Nephron (organoid): ENCODE data around the gene BICRAL.
"Not testable (repeated sequence)": the region's sequence is repeated elsewhere in the genome, so short reads cannot be mapped to it uniquely, and the experiment has no call there.

ENCODE experiments used
- H3K27ac Mint-ChIP-seq, 3 experiments: 2 replicates each; pipeline ENCODE4 v1.8.0; 2020; ENCODE audit warnings: mixed read lengths in 3 of 3, mild to moderate bottlenecking in 2 of 3, moderate library complexity in 1 of 3
- H3K27me3 Mint-ChIP-seq: 2 replicates; pipeline ENCODE4 v1.8.0; 2021; ENCODE audit warnings: low read depth, mild to moderate bottlenecking, moderate library complexity, mixed read lengths
- H3K36me3 Mint-ChIP-seq: 2 replicates; pipeline ENCODE4 v1.8.0; 2020; ENCODE audit warnings: low read depth, mixed read lengths
- H3K4me1 Mint-ChIP-seq: 2 replicates; pipeline ENCODE4 v1.8.0; 2020; ENCODE audit warnings: mixed read lengths
- H3K4me3 Mint-ChIP-seq, 3 experiments: 2 replicates each; pipeline ENCODE4 v1.8.0; 2020; ENCODE audit warnings: mild to moderate bottlenecking in 3 of 3, mixed read lengths in 3 of 3, moderate library complexity in 2 of 3
- H3K9me3 Mint-ChIP-seq: 2 replicates; pipeline ENCODE4 v1.8.0; 2020; ENCODE audit warnings: mixed read lengths
- TF ChIP-seq, protein P1 (sequence below), 3 experiments: fragments of 200-600 bp; sonication (generic); IDR thresholded peaks; one replicate each; pipeline ENCODE4 v1.5.0; 2021; ENCODE audit warnings: antibody characterized with exemption in 3 of 3; ENCODE audit not compliant: unreplicated experiment in 3 of 3

Gene BICRAL

GRCh38 chr6:42781796-42782688 is at the start of gene BICRAL:
TSS of gene BICRAL (plus strand) at chr6:42782052. CDS start at chr6:42822023, 39,971 bp downstream.
- Mint-ChIP-seq H3K4me3 (peak within 1 kb of the TSS; percentile 93 to 98 (median 97)), H3K4me1 (peaks cover 28% of the 10 kb centered on the region), H3K27ac (peak within 1 kb of the TSS; percentile 100), H3K27me3 (no peaks in the 10 kb centered on the region), H3K9me3 (no peaks in the 10 kb centered on the region), H3K36me3 (no peaks in the 10 kb centered on the region)
- TF ChIP-seq, protein P1, sequence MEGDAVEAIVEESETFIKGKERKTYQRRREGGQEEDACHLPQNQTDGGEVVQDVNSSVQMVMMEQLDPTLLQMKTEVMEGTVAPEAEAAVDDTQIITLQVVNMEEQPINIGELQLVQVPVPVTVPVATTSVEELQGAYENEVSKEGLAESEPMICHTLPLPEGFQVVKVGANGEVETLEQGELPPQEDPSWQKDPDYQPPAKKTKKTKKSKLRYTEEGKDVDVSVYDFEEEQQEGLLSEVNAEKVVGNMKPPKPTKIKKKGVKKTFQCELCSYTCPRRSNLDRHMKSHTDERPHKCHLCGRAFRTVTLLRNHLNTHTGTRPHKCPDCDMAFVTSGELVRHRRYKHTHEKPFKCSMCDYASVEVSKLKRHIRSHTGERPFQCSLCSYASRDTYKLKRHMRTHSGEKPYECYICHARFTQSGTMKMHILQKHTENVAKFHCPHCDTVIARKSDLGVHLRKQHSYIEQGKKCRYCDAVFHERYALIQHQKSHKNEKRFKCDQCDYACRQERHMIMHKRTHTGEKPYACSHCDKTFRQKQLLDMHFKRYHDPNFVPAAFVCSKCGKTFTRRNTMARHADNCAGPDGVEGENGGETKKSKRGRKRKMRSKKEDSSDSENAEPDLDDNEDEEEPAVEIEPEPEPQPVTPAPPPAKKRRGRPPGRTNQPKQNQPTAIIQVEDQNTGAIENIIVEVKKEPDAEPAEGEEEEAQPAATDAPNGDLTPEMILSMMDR (IDR thresholded peaks at IDR 0.05; ENCODE audit: unreplicated experiment in 3 of 3), result no peak

DNA sequence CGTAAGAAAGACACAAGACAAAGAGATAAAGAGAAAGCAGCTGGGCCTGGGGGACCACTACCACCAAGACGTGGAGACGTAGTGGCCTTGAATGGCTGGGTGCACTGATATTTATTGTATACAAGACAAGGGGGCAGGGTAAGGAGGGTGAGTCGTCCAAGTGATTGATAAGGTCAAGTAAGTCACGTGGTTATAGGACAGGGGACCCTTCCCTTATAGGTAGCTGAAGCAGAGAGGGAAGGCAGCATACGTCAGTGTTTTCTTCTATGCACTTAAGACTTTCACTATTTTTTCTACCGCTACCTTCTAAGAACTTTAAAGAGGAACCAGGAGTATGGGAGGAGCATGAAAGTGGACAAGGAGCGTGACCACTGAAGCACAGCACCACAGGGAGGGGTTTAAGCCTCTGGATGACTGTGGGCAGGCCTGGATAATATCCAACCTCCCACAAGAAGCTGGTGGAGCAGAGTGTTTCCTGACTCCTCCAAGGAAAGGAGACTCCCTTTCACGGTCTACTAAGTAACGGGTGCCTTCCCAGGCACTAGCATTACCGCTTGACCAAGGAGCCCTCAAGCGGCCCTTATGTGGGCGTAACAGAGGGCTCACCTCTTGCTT is 47.9 kb upstream of the BICRAL start:
- H3K4me3 Mint-ChIP-seq, H3K4me1 Mint-ChIP-seq, H3K27me3 Mint-ChIP-seq, H3K36me3 Mint-ChIP-seq, H3K9me3 Mint-ChIP-seq: not testable (repeated sequence)
- peak overlapping the region; percentile 14 to 72 (median 16) for H3K27ac Mint-ChIP-seq

GRCh38 chr6:42735976-42736375 is 45.9 kb upstream of the BICRAL start:
- H3K9me3 Mint-ChIP-seq, result peaks cover 3% of the 10 kb centered on the region
- peak overlapping the region; percentile 66 to 93 (median 84) for H3K27ac Mint-ChIP-seq
- peaks cover 4% of the 10 kb centered on the region for H3K4me1 Mint-ChIP-seq
- H3K36me3 Mint-ChIP-seq, result no peaks in the 10 kb centered on the region
- H3K27me3 Mint-ChIP-seq, result peaks cover 8% of the 10 kb centered on the region
- TF ChIP-seq, protein P1 (IDR thresholded peaks at IDR 0.05; ENCODE audit: unreplicated experiment in 3 of 3), result no peak
- H3K4me3 Mint-ChIP-seq, result peak overlapping the region in 1 of 3 experiments; percentile 37

GRCh38 chr6:42740725-42741124 is 41.1 kb upstream of the BICRAL start:
- Mint-ChIP-seq H3K36me3 (peaks cover 1% of the 10 kb centered on the region), H3K27ac (peak overlapping the region in 1 of 3 experiments; percentile 37), H3K4me1 (peaks cover 25% of the 10 kb centered on the region), H3K9me3 (no peaks in the 10 kb centered on the region), H3K4me3 (peak overlapping the region in 1 of 3 experiments; percentile 55), H3K27me3 (peaks cover 8% of the 10 kb centered on the region)
- TF ChIP-seq, protein P1 (IDR thresholded peaks at IDR 0.05; ENCODE audit: unreplicated experiment in 3 of 3), result no peak

- Mint-ChIP-seq H3K4me3 (peak overlapping the region; percentile 72 to 85 (median 80)), H3K27ac (peak overlapping the region; percentile 61 to 91 (median 83)), H3K27me3 (peaks cover 2% of the 10 kb centered on the region), H3K4me1 (peaks cover 25% of the 10 kb centered on the region), H3K9me3 (no peaks in the 10 kb centered on the region), H3K36me3 (peaks cover 4% of the 10 kb centered on the region)
- TF ChIP-seq, protein P1 (IDR thresholded peaks at IDR 0.05; ENCODE audit: unreplicated experiment in 3 of 3), result no peak
Observed at GRCh38 chr6:42742116-42742894, 39.5 kb upstream of the BICRAL start.
